Liver (tissue), 9 donors: ENCODE data around the gene HRH2. TPM values are rescaled to one million over a fixed set of nuclear protein-coding genes. Genes with fewer than 3 reads are reported as not detected.

Experiments
- DNase-seq: peaks from one replicate; pipeline ENCODE4 v3.0.0-alpha.2; 2017; ENCODE audit warnings: low spot score
- H3K27ac ChIP-seq, 2 donors: one replicate each; pipeline ENCODE4 v1.7.0; 2013; ENCODE audit warnings: inconsistent platforms in 2 of 2, low read length in 2 of 2, control low read depth in 1 of 2, low read depth in 1 of 2, mild to moderate bottlenecking in 1 of 2
- H3K27me3 ChIP-seq, 4 donors: one replicate each; pipeline versions ENCODE4 v1.6.1 to v1.7.0; 2013; ENCODE audit warnings: low read length in 3 of 4, inconsistent platforms in 1 of 4, mild to moderate bottlenecking in 1 of 4, moderate library complexity in 1 of 4; ENCODE audit not compliant: control insufficient read depth in 4 of 4, insufficient read depth in 4 of 4
- H3K36me3 ChIP-seq, 4 donors: one replicate each; pipeline versions ENCODE4 v1.6.1 to v1.7.0; 2013; ENCODE audit warnings: low read length in 3 of 4, mild to moderate bottlenecking in 3 of 4, low read depth in 1 of 4, moderate library complexity in 1 of 4; ENCODE audit not compliant: control insufficient read depth in 4 of 4, insufficient read depth in 3 of 4
- H3K4me1 ChIP-seq, 4 donors: one replicate each; pipeline versions ENCODE4 v1.6.1 to v1.7.0; 2013; ENCODE audit warnings: low read length in 3 of 4, mild to moderate bottlenecking in 3 of 4, moderate library complexity in 1 of 4; ENCODE audit not compliant: control insufficient read depth in 4 of 4, insufficient read depth in 4 of 4
- H3K4me3 ChIP-seq, 3 donors: one replicate each; pipeline versions ENCODE4 v1.6.1 to v1.7.0; 2013; ENCODE audit warnings: low read length in 3 of 3, control low read depth in 1 of 3, low read depth in 1 of 3, mild to moderate bottlenecking in 1 of 3
- H3K9ac ChIP-seq, 2 donors: one replicate each; pipeline ENCODE4 v1.7.0; 2013; ENCODE audit warnings: low read length in 2 of 2, mild to moderate bottlenecking in 2 of 2, moderate library complexity in 2 of 2, control low read depth in 1 of 2, low read depth in 1 of 2
- H3K9me3 ChIP-seq, 4 donors: one replicate each; pipeline versions ENCODE4 v1.6.1 to v1.7.0; 2013; ENCODE audit warnings: low read length in 3 of 4; ENCODE audit not compliant: control insufficient read depth in 4 of 4
- ATF3 ChIP-seq: IDR thresholded peaks from 2 replicates; pipeline ENCODE4 v1.6.1; 2016; ENCODE audit warnings: antibody characterized with exemption
- CTCF ChIP-seq: fragments of 150-350 bp; IDR thresholded peaks from 2 replicates; pipeline ENCODE4 v1.5.1; 2017; ENCODE audit warnings: improper control_type of control experiment, low read depth, low read length; ENCODE audit not compliant: missing input control
- FOXA1 ChIP-seq: IDR thresholded peaks from 2 replicates; pipeline ENCODE4 v1.6.1; 2016; ENCODE audit warnings: antibody characterized with exemption
- FOXA2 ChIP-seq: IDR thresholded peaks from 2 replicates; pipeline ENCODE4 v1.6.1; 2016; ENCODE audit warnings: antibody characterized with exemption
- GABPA ChIP-seq, 2 donors: IDR thresholded peaks in 1 of 2; conservative IDR thresholded peaks in 1 of 2; 2 replicates each; pipeline ENCODE4 v1.6.1; 2016; ENCODE audit warnings: antibody characterized with exemption in 2 of 2, mild to moderate bottlenecking in 1 of 2, moderate library complexity in 1 of 2
- HNF4A ChIP-seq, 2 donors: conservative IDR thresholded peaks; 2 replicates each; pipeline ENCODE4 v1.6.1; 2016; ENCODE audit warnings: antibody characterized with exemption in 2 of 2, mild to moderate bottlenecking in 2 of 2
- HNF4G ChIP-seq: IDR thresholded peaks from 2 replicates; pipeline ENCODE4 v1.6.1; 2016; ENCODE audit warnings: antibody characterized with exemption
- MAX ChIP-seq: IDR thresholded peaks from 2 replicates; pipeline ENCODE4 v1.6.1; 2016; ENCODE audit warnings: antibody characterized with exemption
- RAD21 ChIP-seq, 2 donors: IDR thresholded peaks; 2 replicates each; pipeline ENCODE4 v1.6.1; 2016; ENCODE audit warnings: antibody characterized with exemption in 2 of 2, mild to moderate bottlenecking in 2 of 2
- REST ChIP-seq: IDR thresholded peaks from 2 replicates; pipeline ENCODE4 v1.6.1; 2016; ENCODE audit warnings: antibody characterized with exemption, mild to moderate bottlenecking
- RXRA ChIP-seq, 2 donors: IDR thresholded peaks; 2 replicates each; pipeline ENCODE4 v1.6.1; 2017 to 2018; ENCODE audit warnings: antibody characterized with exemption in 2 of 2, mild to moderate bottlenecking in 1 of 2
- TAF1 ChIP-seq: conservative IDR thresholded peaks from 2 replicates; pipeline ENCODE4 v1.6.1; 2016; ENCODE audit warnings: antibody characterized with exemption, mild to moderate bottlenecking
- YY1 ChIP-seq: IDR thresholded peaks from 2 replicates; pipeline ENCODE4 v1.6.1; 2016; ENCODE audit warnings: antibody characterized with exemption, mild to moderate bottlenecking
- ZBTB33 ChIP-seq: IDR thresholded peaks from 2 replicates; pipeline ENCODE4 v1.6.1; 2016; ENCODE audit warnings: antibody characterized with exemption
- WGBS: extraction: QIAGEN DNeasy Blood & Tissue Kit; methylation state at CpG from one replicate; pipeline ENCODE4 v1.1.7; 2013; 5-methylcytosine and 5-hydroxymethylcytosine counted together
- polyA plus RNA-seq, 2 donors: library from polyadenylated mRNA; stranded (reverse) in 1 of 2; unstranded in 1 of 2; fragments of 200-250 nt in 1 of 2; fragments of >200 nt in 1 of 2; fragmentation: Nextera tagmentation in 1 of 2; extraction: Ambion mirVana in 1 of 2; gene quantifications; one replicate each; pipeline versions ENCODE4 v1.2.1 to v1.2.3, GENCODE V29; 2013 to 2015
- total RNA-seq, 2 donors: library from RNA; depleted of rRNA; stranded (reverse); fragments of >200 nt; gene quantifications; one replicate each; pipeline ENCODE4 v1.2.3, GENCODE V29; 2014
- donor health status: healthy.
- donor health status: healthy.
- donor health status: healthy.
- donor health status: healthy.
- donor health status: healthy.

The HRH2 gene
- total and polyA plus RNA-seq, 4 donors = 0.44 to 2.6 (median 1.3) TPM

- DNase-seq = no peak
- Histone ChIP-seq H3K9me3 (peaks cover 0 to 3% (median 2%) of the 10 kb centered on the region in 4 donors), H3K27me3 (no peaks in the 10 kb centered on the region), H3K27ac (no peak overlapping the region), H3K4me3 (no peak overlapping the region), H3K36me3 (no peaks in the 10 kb centered on the region), H3K4me1 (no peaks in the 10 kb centered on the region), H3K9ac (no peak overlapping the region)
- no peak for TF ChIP-seq CTCF
- TF ChIP-seq HNF4G = no peak
- no peak for TF ChIP-seq FOXA1
- TF ChIP-seq TAF1 = no peak
- no peak for TF ChIP-seq FOXA2
- TF ChIP-seq MAX = no peak
- 85% methylated on average over 8 of the region's 8 CpGs for WGBS
Measured at GRCh38 chr5:175712313-175712680, 54.4 kb downstream of the HRH2 start.

GRCh38 chr5:175712681-175713085, 54.8 kb downstream of the HRH2 start:
- Histone ChIP-seq H3K4me3 (no peak overlapping the region), H3K9me3 (peaks cover 0 to 3% (median 2%) of the 10 kb centered on the region in 4 donors), H3K9ac (no peak overlapping the region), H3K4me1 (peaks cover 0 to under 1% (median under 1%) of the 10 kb centered on the region in 4 donors), H3K36me3 (no peaks in the 10 kb centered on the region), H3K27ac (no peak overlapping the region), H3K27me3 (no peaks in the 10 kb centered on the region)
- TF ChIP-seq REST (no peak), HNF4A (conservative IDR thresholded peaks at IDR 0.05) (no peak), HNF4G (no peak), ZBTB33 (no peak), RXRA (IDR thresholded peaks at IDR 0.05) (no peak), YY1 (no peak), GABPA (IDR thresholded peaks at IDR 0.05 in 1 of 2, conservative IDR thresholded peaks at IDR 0.05 in 1 of 2) (no peak), ATF3 (no peak), MAX (no peak), RAD21 (IDR thresholded peaks at IDR 0.05) (no peak), TAF1 (no peak)
- no peak for DNase-seq
- 53% methylated on average over 11 of the region's 11 CpGs for WGBS
